ENCODE data around the gene GPR153. TPM values are rescaled to one million over a fixed set of nuclear protein-coding genes. Genes with fewer than 3 reads are reported as not detected.

Gene GPR153
- total RNA-seq, 2 experiments from 2014 or later, result 0.54 to 0.56 TPM

DNA sequence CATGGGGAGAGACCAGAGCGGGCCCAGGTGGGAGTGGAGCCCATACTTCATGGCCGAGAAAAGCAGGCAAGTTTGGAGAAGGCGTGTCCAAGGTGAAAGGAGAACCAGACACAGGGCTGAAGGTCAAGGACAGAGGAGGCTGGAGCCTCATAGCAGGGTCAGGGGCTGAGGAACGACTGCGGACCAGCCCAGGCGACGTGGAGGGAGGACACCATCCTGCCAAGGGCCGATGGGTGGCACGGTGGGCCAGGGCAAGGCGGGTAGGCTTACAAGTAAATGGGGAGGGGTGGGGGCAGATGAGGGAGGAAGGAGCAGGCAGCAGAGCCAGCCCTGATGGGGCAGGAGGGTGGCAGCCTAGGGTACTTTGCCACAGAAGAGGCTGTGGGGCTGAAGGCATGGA lies 18.2 kb upstream of the GPR153 start:
- Mint-ChIP-seq H3K4me1 (no peaks in the 10 kb centered on the region), H3K36me3 (no peaks in the 10 kb centered on the region), H3K27me3 (no peaks in the 10 kb centered on the region), H3K9me3 (no peaks in the 10 kb centered on the region), H3K4me3 (no peak overlapping the region), H3K27ac (no peak overlapping the region)
- no peak for DNase-seq

DNA sequence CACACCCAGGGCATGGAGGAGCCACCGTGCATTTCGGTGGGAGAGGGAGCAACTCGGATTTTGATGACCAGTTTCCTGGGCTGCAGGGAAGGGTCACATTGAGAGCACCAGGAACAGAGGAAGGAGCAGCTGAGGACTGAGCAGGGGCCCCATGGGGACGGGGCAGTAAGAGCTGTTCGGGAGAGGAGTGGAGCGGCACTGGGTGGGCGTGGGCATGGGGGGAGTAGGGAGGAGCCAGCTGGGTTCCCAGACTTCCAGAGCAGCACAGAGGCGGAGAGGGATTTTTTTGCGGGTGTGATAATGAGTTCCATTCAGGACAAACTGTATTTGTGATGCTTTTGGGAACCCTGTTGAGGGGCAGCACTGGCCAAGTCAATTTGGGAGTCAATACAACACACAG lies 17.4 kb upstream of the GPR153 start:
- Mint-ChIP-seq H3K27ac (no peak overlapping the region), H3K36me3 (no peaks in the 10 kb centered on the region), H3K4me3 (no peak overlapping the region), H3K9me3 (no peaks in the 10 kb centered on the region), H3K27me3 (no peaks in the 10 kb centered on the region), H3K4me1 (no peaks in the 10 kb centered on the region)
- DNase-seq, result no peak

DNA sequence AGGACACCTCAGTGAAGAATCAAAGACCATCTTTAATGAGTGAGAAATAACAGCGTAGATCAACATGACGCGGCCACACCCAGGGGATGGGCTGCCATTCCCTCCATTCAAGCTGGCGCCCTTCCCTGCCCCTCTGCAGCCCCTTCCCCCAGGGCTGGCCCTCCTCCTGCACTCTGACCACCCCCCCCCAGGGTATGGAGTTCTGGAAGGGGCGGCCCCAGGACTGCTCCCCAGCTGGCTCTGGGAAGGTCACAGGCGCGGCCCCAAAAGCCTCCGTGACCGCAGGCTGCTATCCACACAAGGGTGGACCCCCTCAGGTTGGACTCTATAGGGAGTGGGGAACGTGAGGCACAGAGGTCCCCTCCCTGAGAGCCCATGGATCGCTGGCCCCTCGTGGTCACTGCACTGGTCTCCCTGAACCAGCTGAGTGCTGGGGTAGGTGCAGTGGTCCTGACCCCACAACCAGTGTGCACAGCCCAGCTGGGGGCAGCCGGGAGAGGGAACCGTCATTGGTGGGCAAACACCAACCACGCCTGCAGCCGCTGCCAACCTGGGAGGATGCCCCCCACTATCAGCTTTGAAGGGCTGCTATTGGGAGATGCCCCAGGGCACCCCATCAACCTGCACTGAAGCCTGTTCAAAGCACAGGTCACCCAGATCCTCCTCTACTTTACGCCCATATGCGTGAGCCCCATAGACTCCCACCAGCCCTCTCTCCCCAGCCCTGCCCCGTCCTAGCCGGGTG lies 16.1 kb upstream of the GPR153 start:
- H3K27me3 Mint-ChIP-seq, result no peaks in the 10 kb centered on the region
- no peak for DNase-seq
- H3K4me1 Mint-ChIP-seq, result no peaks in the 10 kb centered on the region
- no peak overlapping the region for H3K4me3 Mint-ChIP-seq
- no peaks in the 10 kb centered on the region for H3K36me3 Mint-ChIP-seq
- no peaks in the 10 kb centered on the region for H3K9me3 Mint-ChIP-seq
- no peak overlapping the region for H3K27ac Mint-ChIP-seq

DNA sequence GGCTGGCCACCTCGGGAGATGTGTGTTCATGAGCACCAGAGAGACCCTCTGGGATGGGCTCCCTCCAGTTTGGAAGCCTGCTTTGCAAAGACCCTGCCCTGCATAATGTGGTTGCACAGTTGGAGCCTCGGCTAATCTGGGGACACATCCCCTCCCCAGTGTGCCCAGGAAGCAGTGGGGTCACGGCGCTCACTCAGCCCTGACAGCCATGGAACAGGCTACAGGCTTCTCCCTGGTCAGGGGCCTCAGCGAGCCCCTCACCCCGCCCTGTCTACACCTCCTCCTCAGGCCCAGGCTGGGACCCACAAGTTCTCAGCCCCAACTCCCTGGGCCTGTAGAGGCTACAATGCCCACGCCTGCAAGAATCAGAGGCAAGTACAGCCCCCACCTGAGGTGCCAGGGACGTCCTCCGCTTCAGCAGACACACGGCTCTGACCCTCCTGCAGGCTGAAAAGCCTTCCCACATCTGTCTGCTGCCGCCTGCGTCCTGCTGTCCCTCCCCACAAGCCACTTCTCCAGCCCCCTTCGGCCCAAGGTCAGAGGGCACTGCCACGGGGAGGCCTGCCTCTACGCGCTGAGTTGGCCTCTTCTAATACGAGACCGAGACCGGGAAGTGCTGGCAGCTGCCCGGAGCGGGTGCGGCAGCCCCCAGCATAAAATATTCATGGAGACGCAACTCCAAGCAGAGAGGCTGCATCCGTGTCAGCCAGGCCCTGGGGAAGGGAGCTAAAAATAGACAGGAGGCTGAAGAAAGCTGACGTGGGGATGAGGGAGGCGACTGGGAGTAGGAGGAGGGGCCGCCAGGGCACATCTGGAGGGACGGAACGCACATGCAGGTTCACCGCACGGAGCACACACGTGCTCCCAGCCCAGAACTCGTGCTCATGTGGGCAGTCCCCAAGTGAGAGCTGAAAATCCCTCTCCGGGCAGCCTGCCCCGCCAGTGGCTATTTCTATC lies 15.2 kb upstream of the GPR153 start:
- no peak for DNase-seq
- Mint-ChIP-seq H3K36me3 (no peaks in the 10 kb centered on the region), H3K27ac (no peak overlapping the region), H3K4me3 (no peak overlapping the region), H3K27me3 (no peaks in the 10 kb centered on the region), H3K9me3 (no peaks in the 10 kb centered on the region), H3K4me1 (no peaks in the 10 kb centered on the region)

DNA sequence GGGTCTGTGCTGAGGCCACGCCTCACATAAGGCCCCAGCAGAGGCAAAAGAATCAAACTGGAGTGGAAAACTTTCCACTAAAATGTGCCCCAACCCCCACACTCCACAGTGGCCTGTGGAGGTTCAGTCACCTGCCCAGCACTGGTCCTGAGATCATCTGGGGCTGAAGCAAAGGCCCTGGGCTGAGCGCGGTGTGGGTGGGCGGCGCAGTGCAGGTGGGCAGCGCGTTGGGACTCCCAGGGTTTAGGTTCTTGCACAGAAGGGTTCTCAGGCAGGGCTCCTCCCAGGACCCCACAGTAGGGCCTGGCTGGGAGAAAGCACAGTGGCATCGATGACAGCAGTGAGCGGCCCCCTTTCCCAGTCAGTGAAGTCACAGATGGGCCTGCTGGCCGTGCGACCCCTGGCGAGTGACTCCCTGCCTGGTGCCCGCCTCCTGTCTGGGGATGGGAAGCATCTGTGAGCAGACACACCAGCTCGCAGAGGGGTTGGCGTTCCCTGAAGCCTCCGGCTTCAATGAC lies 13.8 kb upstream of the GPR153 start:
- Mint-ChIP-seq H3K9me3 (no peaks in the 10 kb centered on the region), H3K36me3 (no peaks in the 10 kb centered on the region), H3K4me3 (no peak overlapping the region), H3K27ac (no peak overlapping the region), H3K4me1 (no peaks in the 10 kb centered on the region), H3K27me3 (no peaks in the 10 kb centered on the region)
- no peak for DNase-seq

DNA sequence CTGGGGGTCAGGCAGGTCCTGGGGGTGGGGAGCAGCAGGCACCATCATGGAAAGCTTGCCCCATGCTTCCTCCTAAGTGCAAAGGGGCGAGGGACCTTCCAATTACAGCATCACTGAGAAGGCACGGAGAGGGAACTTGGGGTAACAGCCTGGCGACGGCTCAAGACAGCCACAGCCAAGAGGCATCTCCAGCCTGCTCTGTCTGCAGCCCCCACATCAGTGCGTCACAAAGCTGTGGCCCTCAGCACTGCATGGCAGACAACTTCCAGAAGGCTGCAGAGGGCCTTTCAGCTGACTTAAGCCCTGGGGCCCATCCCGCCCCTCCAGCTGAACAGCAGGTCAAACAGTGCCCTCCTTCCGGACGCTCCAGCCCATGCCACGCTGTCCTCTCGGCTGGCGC lies 13.2 kb upstream of the GPR153 start:
- Mint-ChIP-seq H3K9me3 (no peaks in the 10 kb centered on the region), H3K4me3 (no peak overlapping the region), H3K4me1 (no peaks in the 10 kb centered on the region), H3K27me3 (no peaks in the 10 kb centered on the region), H3K36me3 (no peaks in the 10 kb centered on the region), H3K27ac (no peak overlapping the region)
- no peak for DNase-seq

DNA sequence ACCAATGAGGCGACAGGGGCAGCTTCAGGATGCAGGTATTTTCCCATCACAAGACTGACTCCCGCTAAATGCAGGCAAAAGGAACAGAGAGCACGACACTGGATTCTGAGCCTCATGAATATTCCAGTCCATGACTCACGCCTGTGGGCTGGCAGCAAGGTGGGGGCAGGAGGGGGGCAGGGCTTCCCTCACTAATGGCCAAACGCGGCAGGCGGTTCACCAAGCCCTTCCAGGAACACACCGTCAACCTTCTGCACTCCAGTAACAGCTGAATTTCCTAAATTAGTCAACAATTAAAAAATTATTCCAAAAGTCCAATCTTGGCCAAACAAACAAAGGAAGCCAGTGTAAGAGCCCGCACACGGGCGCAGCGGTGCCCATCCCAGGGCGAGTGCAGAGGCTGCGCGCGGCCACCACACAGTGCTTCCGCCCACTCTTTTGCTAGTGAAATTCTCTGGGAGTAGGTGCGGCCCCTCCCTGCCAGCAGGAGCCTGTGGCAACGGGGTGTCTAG lies 12.5 kb upstream of the GPR153 start:
- H3K27ac Mint-ChIP-seq, result no peak overlapping the region
- H3K4me3 Mint-ChIP-seq, result no peak overlapping the region
- no peak for DNase-seq
- no peaks in the 10 kb centered on the region for H3K27me3 Mint-ChIP-seq
- no peaks in the 10 kb centered on the region for H3K36me3 Mint-ChIP-seq
- no peaks in the 10 kb centered on the region for H3K4me1 Mint-ChIP-seq
- H3K9me3 Mint-ChIP-seq, result no peaks in the 10 kb centered on the region

DNA sequence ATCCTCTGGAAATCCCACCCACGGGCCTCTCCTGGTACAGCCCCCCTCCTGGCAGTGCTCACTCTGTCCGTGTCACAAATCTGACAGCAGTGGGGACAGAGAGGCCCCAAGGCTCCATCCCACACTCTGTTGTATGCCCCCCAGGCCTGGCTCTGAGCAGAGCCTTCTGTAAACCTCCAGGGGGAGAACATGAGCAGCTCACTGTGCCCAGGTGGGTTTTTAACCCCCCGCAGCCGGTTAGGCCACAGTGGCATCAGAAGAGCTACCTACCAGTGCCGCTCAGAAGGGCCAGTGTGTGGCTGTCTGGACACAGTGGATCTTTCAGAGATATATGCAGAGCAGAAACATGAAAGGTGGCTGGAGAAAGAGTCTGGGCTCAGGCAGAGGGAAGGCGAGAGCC lies 12.0 kb upstream of the GPR153 start:
- no peaks in the 10 kb centered on the region for H3K36me3 Mint-ChIP-seq
- H3K9me3 Mint-ChIP-seq, result no peaks in the 10 kb centered on the region
- no peaks in the 10 kb centered on the region for H3K27me3 Mint-ChIP-seq
- no peak overlapping the region for H3K4me3 Mint-ChIP-seq
- no peak overlapping the region for H3K27ac Mint-ChIP-seq
- H3K4me1 Mint-ChIP-seq, result no peaks in the 10 kb centered on the region
- DNase-seq, result no peak

DNA sequence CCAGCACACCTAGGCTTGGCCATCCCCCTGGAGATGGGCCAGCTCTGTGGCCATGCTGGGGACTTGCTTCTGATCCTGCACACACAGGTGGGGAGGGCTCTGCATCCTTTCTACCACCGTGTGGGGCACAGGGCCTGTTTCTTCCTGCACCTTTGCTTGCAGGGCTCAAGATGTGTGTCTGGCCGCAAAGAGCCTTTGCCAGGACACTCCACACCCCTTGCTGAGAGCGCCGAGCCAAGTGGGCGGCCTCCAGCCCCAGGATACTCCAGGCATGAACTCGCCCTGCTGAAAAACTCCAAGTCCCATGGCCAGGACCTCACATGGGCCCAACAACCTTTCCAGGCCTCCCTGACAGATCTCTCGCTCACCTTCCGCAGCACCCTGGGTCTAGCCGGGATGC lies 11.6 kb upstream of the GPR153 start:
- H3K9me3 Mint-ChIP-seq, result no peaks in the 10 kb centered on the region
- no peak overlapping the region for H3K27ac Mint-ChIP-seq
- H3K27me3 Mint-ChIP-seq, result no peaks in the 10 kb centered on the region
- H3K36me3 Mint-ChIP-seq, result no peaks in the 10 kb centered on the region
- no peak for DNase-seq
- no peaks in the 10 kb centered on the region for H3K4me1 Mint-ChIP-seq
- no peak overlapping the region for H3K4me3 Mint-ChIP-seq

DNA sequence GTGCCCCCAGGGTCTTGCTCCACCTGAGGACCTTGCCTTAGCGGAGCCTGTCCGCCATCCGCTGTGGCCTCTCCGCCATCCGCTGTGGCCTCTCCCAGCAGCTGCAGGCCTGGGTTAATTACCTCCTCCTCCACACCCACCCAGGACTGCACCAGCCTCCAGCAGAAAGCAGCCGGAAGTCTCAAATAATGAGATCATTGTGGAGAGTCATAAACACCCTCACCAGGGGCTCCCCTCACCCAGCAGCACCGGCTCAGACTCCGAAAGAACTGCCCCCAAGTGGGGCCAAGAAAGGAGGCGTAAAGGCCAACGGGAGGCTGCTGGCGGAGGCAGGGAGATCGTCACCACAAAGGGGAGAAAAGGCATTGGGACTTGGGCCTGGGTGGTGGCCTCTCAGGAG lies 10.7 kb upstream of the GPR153 start:
- Mint-ChIP-seq H3K4me1 (no peaks in the 10 kb centered on the region), H3K27me3 (no peaks in the 10 kb centered on the region), H3K4me3 (no peak overlapping the region), H3K27ac (no peak overlapping the region), H3K36me3 (no peaks in the 10 kb centered on the region), H3K9me3 (no peaks in the 10 kb centered on the region)
- no peak for DNase-seq

DNA sequence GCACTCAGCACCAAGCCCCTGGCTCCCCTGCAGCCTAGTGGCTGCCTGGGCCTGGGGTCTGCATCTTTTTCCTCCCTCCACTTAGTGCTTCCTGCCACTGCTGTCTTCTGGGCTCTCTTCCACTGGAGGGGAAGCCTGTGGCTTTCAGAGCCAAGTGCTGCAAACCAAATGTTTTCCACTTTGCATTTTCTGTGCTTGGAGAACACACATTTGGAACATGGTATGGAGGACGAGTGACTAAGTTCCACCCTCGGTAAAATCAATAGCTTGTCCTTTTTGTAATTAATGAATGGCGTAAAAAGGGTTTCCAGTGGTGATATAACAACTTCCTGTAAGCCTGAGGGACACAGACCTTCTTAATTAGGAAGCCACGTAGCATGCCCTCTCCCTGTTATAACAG lies 10.1 kb upstream of the GPR153 start:
- Mint-ChIP-seq H3K4me1 (no peaks in the 10 kb centered on the region), H3K27me3 (no peaks in the 10 kb centered on the region)

DNA sequence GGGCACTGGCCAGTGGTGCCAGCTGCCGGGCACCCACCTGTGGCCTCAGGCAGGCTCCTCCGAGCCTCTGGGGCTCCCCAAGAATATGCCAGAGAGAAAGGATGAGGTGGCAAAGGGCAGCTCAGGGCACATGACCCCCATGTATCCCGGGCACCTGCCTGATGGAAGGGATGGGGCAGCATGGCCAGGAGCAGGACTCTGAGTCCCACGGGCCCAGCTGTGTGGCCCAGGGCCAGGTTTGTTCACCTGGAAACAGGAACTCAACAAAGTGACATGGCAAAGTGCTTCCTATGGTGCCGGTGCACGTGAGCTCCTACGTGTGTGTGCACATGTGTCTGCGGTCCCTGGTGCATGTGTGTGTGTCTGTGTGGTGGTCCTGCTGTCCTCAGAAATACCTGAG lies 9.5 kb upstream of the GPR153 start:
- no peak overlapping the region for H3K27ac Mint-ChIP-seq
- no peaks in the 10 kb centered on the region for H3K9me3 Mint-ChIP-seq
- H3K4me3 Mint-ChIP-seq, result no peak overlapping the region
- H3K36me3 Mint-ChIP-seq, result no peaks in the 10 kb centered on the region
- DNase-seq, result no peak
- H3K4me1 Mint-ChIP-seq, result no peaks in the 10 kb centered on the region
- H3K27me3 Mint-ChIP-seq, result no peaks in the 10 kb centered on the region

More for the DNA sequence above, 10.1 kb upstream of the GPR153 start:
- Mint-ChIP-seq H3K4me3 (no peak overlapping the region), H3K27ac (no peak overlapping the region), H3K9me3 (no peaks in the 10 kb centered on the region), H3K36me3 (no peaks in the 10 kb centered on the region)
- DNase-seq, result no peak

DNA sequence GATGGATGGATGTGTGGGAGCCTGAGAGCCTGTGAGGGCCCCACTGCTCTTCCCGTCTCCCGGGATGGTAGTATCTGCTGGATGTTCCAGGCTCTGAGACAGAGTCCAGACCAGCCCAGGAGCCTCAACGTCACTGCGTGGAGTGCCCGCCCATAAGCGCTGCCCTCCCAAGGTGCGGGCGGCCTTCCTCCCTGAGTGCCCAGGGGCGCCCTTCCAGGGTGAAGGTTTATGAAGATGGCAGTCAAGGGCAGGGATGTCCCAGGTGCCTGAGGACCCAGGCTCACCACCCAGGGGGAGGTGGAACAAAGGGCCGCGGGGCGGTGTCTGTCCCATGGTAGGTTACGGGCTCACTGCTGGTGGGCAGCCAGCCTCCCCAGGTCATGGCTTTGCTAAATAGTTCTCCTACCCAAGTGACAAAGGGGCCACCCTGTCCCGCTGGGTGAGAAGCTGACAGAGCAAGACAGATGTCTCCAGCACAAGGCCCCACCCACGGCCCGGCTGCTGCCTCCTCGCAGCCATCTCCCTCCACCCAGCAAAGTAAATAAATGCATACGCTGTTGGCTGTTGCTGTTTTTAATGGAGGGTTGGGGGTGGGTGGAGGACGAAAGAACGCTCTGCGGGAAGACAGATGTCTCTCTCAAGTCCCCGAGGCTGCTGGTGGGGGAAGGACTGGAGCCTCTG lies 9.0 kb upstream of the GPR153 start:
- no peaks in the 10 kb centered on the region for H3K36me3 Mint-ChIP-seq
- H3K27ac Mint-ChIP-seq, result no peak overlapping the region
- H3K27me3 Mint-ChIP-seq, result no peaks in the 10 kb centered on the region
- H3K4me3 Mint-ChIP-seq, result no peak overlapping the region
- no peaks in the 10 kb centered on the region for H3K9me3 Mint-ChIP-seq
- no peaks in the 10 kb centered on the region for H3K4me1 Mint-ChIP-seq
- no peak for DNase-seq

DNA sequence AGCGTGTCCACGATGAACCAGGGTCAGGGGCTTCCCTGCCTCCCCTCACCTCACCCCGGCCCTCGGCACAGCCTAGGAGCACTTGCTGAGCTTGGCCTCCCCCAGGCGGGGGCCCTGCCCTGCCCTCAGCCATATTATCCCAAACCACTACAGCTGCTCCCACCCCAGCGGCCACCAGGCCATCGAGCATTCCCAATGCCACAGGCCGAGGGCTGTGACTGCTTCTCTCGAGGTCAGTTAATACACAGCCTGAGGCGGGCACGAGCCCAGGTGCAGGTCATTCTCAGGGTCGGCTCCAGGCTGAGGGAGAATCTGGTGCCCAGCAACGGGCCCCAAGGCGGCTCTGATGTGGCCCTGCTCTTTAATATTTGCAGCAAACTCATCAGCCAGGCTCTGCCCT lies 8.4 kb upstream of the GPR153 start:
- H3K27me3 Mint-ChIP-seq, result no peaks in the 10 kb centered on the region
- no peak overlapping the region for H3K4me3 Mint-ChIP-seq
- no peaks in the 10 kb centered on the region for H3K4me1 Mint-ChIP-seq
- no peak for DNase-seq
- H3K27ac Mint-ChIP-seq, result no peak overlapping the region
- H3K36me3 Mint-ChIP-seq, result no peaks in the 10 kb centered on the region
- no peaks in the 10 kb centered on the region for H3K9me3 Mint-ChIP-seq

DNA sequence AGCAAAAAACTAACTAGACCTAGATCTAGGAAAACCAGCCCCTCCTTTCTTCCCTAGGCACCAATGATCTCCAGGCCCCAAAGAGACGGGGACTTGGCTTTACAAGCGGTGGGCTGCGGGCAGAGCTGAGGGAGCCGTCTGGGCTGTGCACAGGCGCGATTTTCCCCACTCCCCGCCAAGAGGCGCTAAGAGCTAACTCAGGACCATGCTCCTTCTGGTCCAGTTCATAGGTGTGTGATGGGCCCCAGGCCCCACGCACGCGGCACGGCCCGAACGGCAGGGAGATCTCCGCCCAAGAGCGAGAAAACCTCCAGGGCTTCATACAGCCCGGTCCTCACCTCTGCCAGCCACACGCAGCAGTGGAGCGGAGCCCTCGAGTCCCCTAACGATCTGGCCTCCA lies 7.5 kb upstream of the GPR153 start:
- no peak for DNase-seq
- Mint-ChIP-seq H3K27me3 (no peaks in the 10 kb centered on the region), H3K9me3 (no peaks in the 10 kb centered on the region), H3K36me3 (no peaks in the 10 kb centered on the region), H3K4me1 (no peaks in the 10 kb centered on the region), H3K27ac (no peak overlapping the region), H3K4me3 (no peak overlapping the region)

All from activated naive CD8-positive, alpha-beta T cell treated with anti-CD3 and anti-CD28 coated beads for 36 hours (primary cell).